ENCODE results near the gene RBP5.
A peak's percentile ranks its signal among the peaks of the same experiment; 100 is the strongest.
"Not testable (repeated sequence)": the region's sequence is repeated elsewhere in the genome, so short reads cannot be mapped to it uniquely, and the experiment has no call there.

Gene RBP5

DNA sequence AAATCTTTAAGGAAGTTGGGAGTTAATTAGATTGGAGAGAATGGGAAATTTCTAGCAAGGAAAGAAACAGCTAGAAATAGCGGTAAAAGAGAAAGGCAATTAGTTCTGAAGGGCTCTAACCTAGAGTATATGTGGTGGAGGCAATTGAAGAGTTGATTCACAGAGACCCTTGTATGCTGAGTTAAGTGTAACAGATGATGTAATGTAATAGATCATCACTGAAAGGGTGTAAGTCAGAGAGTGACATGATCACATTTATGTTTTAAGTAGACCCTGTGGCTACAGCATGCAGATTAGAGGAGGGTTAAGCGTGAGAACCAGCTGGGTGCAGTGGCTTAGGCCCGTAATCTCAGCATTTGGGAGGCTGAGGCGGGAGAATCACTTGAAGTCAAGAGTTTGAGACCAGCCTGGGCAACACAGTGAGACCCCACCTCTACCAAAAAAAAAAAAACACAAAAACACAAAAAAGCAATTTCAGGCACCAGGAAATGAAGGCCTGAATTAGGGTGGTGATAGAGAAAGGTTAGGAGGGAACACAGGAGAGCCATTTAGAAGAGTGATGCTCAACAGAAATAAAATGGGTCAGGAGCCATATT, 3.0 kb downstream of the RBP5 start:
- DNase-seq (ENCODE audit: low read depth, low spot score), result no peak
- H3K27ac ChIP-seq, result no peak overlapping the region

DNA sequence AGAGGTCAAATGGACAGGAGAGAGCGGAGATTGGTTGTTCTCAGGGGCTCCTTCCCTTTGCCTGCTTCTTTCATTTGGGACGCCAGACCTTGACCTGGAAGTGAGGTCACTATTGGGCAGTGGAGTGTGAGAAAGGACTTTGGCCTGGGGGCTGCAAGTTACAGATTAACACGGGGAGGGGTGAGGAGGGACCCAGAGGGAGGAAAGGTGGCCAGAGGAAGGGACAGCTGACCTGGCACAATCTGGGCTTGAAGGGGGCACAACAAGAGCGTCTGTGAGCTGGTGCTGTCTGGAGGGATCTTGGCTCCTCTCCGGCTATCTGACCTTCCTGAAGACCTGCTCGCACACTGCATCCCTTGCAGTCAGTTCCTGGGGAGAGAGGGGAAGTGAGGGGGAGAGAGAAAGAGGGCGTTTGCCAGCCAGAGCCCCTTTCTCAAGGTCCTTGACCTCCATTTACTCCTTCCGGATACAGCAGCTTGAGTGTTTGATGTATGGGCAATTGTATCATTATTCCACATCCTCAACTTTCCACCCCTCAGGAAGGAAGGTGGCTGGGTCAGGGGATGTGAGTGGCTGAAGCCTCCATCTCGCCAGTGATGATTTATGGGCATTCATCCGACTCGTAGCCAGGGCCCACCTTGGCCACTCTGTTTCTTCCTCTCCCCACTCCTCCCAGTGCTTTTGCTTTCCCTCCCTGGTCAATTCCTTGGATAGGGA, 4.7 kb downstream of the RBP5 start:
- H3K27ac ChIP-seq, result no peak overlapping the region
- no peak for DNase-seq (ENCODE audit: low read depth, low spot score)

DNA sequence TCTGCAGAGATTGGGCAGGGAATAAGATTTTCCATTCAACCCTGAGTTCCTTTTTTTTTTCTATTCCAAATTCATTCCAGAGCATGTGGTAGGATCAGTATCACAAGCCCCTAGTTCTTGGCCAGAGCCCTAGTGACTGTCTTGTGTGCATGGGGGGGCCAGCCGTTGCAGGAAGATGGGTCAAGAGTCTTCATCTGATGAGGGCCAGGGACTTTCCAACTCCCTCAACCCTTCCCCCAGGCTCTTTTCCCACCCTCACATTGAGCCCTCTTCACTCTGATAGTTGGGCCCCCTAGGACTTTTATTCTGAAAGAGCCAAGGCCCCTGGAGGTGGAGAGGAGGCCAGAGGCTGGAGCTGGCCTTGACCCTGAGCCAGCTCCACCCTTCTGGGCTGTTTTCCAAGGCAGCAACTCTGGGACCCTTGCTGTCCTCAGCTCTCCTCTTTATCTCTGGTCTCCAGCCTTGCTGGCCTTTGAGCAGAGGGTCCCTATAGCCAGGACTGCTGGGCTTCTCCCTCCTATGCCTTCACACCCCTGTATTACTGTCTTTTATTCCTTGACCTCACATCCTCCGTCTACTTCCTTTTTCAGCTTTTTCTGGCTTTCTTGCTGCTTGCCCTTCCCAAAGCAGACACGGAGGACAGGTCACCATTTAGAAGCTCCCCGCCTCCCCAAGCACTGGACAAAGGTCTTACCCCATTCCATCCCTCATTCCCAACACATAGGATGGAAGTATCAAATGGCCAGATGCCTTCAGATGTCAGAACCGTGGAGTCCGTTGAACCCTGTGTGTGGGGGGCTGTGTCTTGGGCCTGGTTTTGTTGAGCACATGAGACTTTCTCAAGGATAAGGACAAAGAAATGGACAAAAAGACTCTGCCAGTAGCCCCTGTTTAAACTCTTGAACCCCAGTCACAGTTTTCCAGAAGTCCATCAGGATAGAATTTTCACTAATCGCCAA, 5.6 kb downstream of the RBP5 start:
- H3K27ac ChIP-seq, result no peak overlapping the region
- DNase-seq (ENCODE audit: low read depth, low spot score), result no peak

DNA sequence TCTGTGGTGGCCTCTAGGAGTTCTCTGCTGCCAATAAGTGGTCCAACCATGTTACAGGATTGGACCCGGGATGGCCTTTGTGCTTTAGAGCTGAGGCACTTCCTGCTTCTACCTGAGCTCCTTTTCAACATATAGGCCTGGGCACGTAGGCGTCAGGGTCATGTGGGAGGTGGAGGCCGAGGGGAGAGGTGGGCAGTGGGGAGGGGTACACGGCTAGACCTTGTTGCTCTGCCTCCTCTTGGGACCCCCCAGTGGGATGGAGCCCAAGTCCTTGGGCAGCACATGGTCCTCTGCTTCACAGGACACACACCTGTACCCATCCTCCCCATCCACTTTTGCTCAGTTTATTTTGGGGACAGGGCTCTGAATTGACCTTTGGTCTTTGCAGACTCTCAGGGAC, 7.4 kb downstream of the RBP5 start:
- no peak overlapping the region for H3K27ac ChIP-seq
- DNase-seq (ENCODE audit: low read depth, low spot score), result no peak

DNA sequence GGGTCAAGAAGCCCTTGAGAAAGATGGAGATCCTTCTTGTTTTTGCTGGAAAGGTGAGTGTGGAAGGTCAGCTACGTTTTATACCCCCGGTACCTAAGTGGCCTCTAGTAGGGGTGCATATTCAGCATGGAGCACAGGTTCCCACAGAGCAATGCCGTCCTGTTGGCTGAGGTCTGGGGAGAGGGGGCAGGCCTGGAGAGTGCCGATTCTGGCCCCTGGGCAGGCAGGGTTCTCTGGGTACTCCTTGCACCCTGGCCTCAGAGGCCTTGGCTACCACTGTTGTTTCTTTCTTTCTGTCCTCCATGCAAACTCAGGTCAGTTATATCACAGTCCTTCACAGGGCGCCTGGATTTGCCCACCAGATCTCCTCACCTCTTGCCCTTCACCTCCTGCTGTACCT, 8.5 kb downstream of the RBP5 start:
- no peak overlapping the region for H3K27ac ChIP-seq
- DNase-seq (ENCODE audit: low read depth, low spot score), result no peak

DNA sequence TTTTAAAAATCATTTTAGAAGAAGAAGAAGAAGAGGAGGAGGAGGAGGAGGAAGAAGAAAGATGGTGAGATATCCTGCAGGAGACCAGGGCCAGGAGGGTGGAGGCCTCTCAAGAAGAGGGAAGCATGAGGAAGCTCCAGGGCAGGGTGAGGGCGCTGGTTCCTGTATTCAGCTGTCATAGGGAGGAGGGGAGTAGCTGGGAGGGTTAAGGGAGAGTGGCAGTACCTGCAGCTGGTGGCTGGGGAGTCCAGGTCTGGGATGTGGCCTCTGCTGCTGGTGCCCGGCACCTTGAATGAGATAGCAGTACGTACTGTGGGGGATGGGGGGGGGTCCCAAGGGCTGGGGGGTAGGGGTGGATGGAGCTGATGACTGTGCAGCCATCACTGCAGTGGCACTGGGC, 9.8 kb downstream of the RBP5 start:
- DNase-seq (ENCODE audit: low read depth, low spot score), result no peak
- H3K27ac ChIP-seq, result no peak overlapping the region

DNA sequence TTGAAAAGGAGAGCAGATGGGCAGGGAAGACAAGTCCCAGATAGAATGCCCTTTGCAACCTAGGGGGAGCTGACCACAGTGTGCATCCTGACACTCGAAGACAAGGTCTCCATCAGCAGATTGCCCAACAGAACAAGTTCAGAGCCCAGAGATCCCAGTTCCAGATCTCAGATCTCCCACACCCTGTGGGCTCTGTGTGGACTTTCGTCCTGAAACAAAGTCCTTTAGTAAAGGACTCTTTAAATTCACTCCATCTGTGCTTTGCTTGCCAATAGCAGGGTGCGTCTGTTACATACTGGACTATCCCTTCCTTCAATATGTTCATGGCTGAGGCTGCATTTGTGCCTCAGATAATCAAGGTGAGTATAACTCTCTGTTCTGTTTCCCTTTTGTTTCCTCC, 11.0 kb downstream of the RBP5 start:
- DNase-seq (ENCODE audit: low read depth, low spot score), result no peak
- no peak overlapping the region for H3K27ac ChIP-seq

DNA sequence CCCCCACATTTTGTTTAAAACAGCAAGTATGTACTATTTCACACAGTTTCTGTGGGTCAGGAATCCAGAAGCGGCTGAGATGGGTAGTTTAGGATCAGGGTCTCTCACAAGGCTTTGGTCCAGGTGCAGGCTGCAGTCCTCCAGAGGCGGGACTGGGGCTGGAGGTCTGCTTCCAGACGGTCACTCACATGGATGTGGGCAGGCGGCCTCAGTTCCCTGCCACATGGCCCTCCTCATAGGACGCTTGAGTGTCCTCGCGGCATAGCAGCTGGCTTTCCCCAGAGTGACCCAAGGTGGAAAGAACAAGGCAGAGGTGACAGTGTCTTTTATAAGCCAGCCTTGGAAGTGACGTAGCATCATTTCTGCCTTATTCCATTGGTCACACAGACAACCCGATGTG, 11.8 kb downstream of the RBP5 start:
- H3K27ac ChIP-seq, result no peak overlapping the region
- DNase-seq (ENCODE audit: low read depth, low spot score), result no peak

DNA sequence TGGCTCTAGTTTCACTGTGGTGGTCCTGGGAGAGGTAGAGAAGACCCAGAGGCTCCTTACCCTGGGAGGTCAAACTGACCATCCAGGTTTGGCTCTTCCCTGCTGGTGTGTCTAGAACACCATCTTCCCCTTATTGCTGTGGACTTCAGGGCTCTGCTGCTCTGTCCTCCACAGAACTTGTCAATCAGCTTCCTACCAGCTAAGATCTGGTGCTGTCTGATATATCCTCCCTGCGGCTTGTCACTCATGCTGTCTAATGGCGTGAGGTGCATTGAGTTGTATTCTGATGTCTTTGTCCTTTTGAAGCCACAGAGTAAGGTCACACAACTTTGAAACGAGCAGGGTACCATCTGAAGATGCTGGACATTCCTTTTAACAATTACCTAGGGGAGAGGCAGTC, 12.5 kb downstream of the RBP5 start:
- DNase-seq (ENCODE audit: low read depth, low spot score), result no peak
- no peak overlapping the region for H3K27ac ChIP-seq

DNA sequence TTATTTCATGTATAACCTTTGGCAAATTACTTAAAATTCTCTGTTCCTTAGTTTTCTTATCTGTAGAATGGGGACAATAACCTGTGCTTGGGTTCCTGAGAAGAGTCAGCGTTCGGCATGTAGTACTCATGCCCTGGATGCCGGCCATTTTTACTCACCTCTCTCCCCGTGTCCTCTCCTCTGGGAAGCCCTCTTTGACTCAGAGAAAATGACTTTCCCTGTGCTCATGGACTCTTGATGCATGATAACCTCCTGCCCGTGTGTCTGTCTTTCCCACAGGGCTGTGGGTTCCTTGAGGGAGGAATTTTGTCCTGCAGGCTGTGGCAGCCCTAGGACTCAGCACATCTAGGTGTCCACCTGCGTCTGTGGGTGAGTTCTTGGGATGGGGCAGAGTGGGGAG, 13.8 kb downstream of the RBP5 start:
- no peak for DNase-seq (ENCODE audit: low read depth, low spot score)
- no peak overlapping the region for H3K27ac ChIP-seq

DNA sequence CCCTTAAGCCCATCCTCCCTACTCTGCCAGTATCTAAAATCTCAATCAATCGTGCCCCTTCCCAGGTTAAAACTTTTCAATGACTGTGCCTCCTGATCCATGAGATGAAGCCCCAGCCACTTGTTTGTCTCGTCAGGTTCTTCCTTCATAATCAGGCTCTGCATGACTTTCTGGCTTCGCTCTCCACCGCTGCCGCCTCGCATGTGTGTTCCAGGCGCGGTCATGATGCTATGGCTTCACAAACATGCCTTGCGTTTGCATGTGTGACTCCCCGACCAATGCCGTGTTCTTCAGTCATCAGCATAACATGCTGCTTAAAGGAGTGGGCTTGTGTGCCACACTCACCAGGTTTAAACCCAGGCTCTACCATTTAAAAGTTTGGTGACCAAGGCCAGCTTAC, 14.7 kb downstream of the RBP5 start:
- DNase-seq (ENCODE audit: low read depth, low spot score), result no peak
- no peak overlapping the region for H3K27ac ChIP-seq

DNA sequence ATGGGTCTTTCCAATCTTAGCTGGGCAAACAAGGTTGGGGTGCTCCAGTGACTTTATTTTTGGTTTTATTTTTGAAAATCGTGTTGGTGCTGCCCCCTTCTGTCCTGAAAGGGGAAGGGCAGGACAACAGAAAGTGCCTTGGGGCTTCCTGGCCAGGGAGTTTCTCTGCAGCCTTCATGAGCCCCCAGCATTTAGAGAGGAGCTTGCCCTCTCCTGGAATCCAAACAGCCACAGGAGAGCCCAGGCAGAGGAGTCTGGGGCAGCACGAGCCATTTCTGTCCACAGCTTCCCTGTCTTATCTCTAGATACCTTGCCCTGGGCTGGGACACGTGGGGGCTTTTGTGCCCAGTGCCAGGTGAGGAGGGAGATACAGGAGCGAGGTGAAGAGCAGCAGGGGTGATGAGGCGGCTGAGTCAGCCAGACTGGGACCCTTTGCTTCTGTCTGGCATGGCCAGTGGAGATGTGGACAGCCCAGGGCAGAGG, 15.3 kb downstream of the RBP5 start:
- DNase-seq (ENCODE audit: low read depth, low spot score), result no peak
- H3K27ac ChIP-seq, result no peak overlapping the region

DNA sequence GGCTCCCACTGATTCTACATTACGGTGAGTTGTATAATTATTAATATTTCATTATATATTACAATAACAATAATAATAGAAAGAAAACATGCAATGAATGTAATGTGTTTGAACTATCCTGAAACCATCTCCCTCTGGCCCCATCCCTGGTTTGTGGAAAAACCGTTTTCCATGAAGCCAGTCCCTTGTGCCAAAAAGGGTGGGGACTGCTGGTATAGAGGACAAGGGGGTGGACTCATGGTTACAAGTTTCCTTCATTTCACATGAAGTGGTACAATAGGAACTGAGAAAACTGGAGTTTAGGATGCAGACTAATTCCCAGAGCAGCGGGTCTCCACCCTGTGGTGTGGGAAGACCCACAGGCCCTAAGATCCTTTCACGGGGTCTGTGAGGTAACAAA, 16.6 kb downstream of the RBP5 start:
- DNase-seq (ENCODE audit: low read depth, low spot score), result no peak
- H3K27ac ChIP-seq, result no peak overlapping the region

DNA sequence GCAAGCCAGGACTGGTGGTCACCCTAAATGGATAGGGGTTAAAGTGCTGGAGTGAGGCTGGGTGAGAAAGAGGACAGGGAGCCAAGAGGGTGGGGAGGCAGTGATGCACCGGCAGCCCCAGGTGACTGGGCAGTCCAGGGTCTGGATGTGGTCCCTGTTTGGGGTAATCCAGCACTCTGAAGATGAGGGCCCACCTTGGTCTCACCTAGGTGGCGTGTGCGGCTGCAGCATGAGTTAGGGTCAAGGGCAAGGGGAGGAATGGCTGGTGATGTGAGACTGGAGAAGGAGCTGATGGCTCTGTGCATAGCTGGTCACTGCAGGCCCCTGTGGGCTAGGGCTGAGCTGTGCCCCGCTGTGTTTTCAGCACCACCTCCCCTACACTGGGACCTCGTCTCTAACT, 18.0 kb downstream of the RBP5 start:
- H3K27ac ChIP-seq, result no peak overlapping the region
- DNase-seq (ENCODE audit: low read depth, low spot score), result no peak

DNA sequence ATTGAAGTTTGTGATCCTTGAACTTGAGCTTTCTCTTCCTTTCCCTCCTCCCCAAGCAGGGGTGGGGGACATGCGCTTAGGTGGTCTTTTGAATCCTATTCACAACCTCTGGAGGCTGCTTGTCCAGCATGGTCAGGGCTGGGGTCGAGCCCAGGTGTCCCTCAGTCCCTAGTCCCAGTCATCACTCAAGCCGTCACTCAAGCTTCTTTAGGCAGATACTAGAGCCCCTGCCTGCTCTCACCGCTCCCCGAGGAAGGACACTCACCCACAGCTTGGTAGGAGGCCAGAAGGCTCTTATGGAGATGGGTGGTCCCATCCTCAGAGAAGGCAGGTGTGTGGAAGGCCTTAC, 19.1 kb downstream of the RBP5 start:
- peak overlapping the region; percentile 93 for H3K27ac ChIP-seq
- no peak for DNase-seq (ENCODE audit: low read depth, low spot score)

DNA sequence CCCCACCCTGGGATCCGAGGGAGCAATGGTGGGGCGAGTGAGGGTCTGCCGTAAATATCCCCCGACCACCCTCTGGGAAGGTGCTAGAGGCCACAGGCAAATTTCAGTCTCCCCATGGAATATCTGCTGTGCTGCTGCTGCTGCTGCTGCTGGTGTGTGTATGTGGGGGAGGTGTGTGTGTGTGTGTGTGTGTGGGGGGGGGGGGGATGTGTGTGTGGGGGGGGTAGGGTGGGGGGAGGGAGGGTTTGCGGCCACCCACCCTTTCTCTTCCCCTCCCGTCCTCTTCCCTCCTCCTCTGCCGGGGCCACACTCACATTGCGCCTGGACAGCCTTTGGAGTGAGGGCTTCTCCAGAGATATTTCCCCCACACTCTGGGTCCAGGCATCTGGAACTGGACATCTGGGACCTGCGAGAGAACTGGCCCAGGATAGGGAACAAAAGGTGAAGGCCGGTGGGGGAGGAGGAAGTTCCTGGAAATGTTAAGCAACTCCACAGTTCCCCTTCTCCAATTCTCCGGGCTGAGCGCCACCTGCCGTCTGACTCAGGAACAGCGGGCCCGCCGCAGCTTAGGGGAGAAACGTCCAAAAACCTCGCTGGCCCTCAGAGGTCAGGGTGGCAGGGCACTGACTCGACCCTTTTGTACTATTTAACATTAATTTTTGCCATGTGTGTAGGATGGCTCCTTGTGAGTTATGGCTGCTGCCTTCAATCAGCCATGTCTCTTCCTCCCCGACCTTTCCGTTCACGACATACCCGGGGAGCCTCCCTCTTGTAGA, 19.7 kb downstream of the RBP5 start, which contains the start of gene C1RL:
TSS of gene C1RL (minus strand) at position 419 of the 776 bp plus-strand sequence. CDS start at position 385, 34 bp downstream.
- no peak for DNase-seq (ENCODE audit: low read depth, low spot score)

DNA sequence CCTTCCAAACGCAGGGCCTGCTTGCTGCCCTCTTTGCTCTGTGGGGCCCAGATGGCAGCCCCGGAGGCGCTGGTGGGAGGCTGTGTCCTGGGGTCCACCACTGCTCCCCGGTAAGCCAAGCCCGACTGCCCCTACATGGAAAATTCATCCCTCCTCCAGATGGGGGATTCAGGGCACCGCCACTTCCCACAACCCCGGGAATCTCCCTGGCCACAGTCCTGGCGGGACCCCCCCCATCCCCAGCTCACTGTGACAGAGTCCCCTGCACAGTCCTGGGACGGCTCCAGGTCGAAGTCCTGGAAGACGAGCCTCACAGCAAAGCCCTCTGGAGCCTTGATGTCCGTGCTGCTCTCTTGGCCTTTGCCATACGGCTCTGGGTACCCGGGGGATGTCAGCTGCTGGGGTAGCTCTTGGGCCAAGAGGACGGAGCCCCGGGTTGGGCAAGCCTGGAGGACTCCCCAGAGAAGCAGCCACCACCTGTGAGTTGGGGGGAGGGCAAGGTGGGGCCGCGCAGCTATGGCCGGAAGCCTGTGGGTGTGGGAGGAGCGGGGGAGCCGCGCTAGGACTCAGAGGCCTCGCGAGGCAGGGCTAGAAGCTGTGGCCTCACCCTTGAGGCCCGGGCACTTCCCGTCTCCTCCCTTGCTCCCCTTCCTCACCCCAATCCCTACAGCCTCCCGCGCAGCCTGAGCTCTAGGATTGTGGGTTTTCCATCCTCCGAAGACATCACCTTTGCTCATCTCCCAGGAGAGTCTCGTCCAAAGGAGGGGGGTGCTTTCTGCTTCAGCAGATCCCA, 20.5 kb downstream of the RBP5 start:
- peak; percentile 39 for DNase-seq (ENCODE audit: low read depth, low spot score)
- H3K27ac ChIP-seq, result peak overlapping the region; percentile 93

More for the DNA sequence above, 19.7 kb downstream of the RBP5 start, which contains the start of gene C1RL:
- H3K27ac ChIP-seq, result peak within 1 kb of the TSS; percentile 93

DNA sequence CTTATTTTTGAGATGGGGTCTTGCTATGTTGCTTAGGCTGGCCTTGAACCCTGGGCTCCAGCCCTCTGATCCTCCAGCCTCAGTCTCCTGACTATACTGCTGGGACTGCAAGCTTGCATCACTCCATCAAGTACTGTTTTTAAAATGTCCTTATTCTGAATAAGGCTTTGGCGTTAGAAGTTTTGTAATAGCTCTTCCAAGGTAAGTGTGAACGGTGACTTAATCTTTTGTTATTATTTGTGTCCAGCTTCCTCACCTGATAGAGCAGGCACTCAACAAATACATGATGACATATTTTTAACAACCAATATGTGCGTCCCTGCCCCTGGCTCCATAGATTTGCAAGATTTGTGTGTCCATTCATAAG, 21.1 kb downstream of the RBP5 start:
- no peak for DNase-seq (ENCODE audit: low read depth, low spot score)
- H3K27ac ChIP-seq, result peak overlapping the region; percentile 93

DNA sequence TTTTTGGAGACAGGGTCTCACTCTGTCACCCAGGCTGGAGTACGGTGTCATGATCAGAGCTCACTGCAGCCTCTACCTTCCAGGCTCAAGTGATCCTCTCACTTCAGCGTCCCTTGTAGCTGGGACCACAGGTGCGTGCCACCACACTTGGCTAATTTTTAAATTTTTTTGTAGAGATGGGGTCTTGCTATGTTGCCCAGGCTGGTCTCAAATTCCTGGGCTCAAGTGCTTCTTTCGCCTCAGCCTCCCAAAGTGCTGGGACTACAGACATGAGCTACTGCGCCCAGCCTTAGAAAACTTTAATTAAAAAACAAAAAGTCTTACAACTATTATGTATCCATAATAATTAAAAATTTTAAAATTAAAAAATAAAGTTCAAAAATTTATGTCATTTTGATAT, 21.5 kb downstream of the RBP5 start:
- peak overlapping the region; percentile 93 for H3K27ac ChIP-seq
- not testable (repeated sequence) for DNase-seq (ENCODE audit: low read depth, low spot score)

Measured in epithelial cell of prostate (primary cell).